GM19238 (cell line): Measurements from ENCODE around the gene C3orf38.
A peak's percentile ranks its signal among the peaks of the same experiment; 100 is the strongest.
"Not testable (repeated sequence)": the region's sequence is repeated elsewhere in the genome, so short reads cannot be mapped to it uniquely, and the experiment has no call there.

ENCODE experiments used
- DNase-seq: peaks from one replicate; pipeline ENCODE4 v3.0.0; 2011; ENCODE audit warnings: low spot score; ENCODE audit not compliant: insufficient read length

Gene C3orf38

GRCh38 chr3:88149509-88150362 is at the start of gene C3orf38:
TSS of gene C3orf38 (plus strand) at chr3:88149959. CDS start at chr3:88150053, 94 bp downstream.
- peak; percentile 57 for DNase-seq

- DNase-seq = no peak
Observed at GRCh38 chr3:88101142-88101541, 48.6 kb upstream of the C3orf38 start.

GRCh38 chr3:88105325-88105724 is 44.4 kb upstream of the C3orf38 start:
- DNase-seq = no peak

GRCh38 chr3:88112289-88112688 is 37.5 kb upstream of the C3orf38 start:
- no peak for DNase-seq

- peak; percentile 1 for DNase-seq
Observed at GRCh38 chr3:88113311-88114162, 36.2 kb upstream of the C3orf38 start.

- DNase-seq = no peak
Observed at GRCh38 chr3:88114878-88115549, 34.7 kb upstream of the C3orf38 start.

- DNase-seq = no peak
Observed at GRCh38 chr3:88117683-88118082, 32.1 kb upstream of the C3orf38 start.

- not testable (repeated sequence) for DNase-seq
Observed at GRCh38 chr3:88118603-88119002, 31.2 kb upstream of the C3orf38 start.

- DNase-seq = no peak
Observed at GRCh38 chr3:88123526-88123925, 26.2 kb upstream of the C3orf38 start.

- no peak for DNase-seq
Observed at GRCh38 chr3:88131695-88132094, 18.1 kb upstream of the C3orf38 start.

GRCh38 chr3:88132894-88133293 is 16.9 kb upstream of the C3orf38 start:
- DNase-seq = no peak

GRCh38 chr3:88133711-88134263 is 16.0 kb upstream of the C3orf38 start:
- no peak for DNase-seq

- DNase-seq = no peak
Observed at GRCh38 chr3:88137836-88138235, 11.9 kb upstream of the C3orf38 start.

- no peak for DNase-seq
Observed at GRCh38 chr3:88141458-88142083, 8.2 kb upstream of the C3orf38 start.

GRCh38 chr3:88142094-88142624 is 7.6 kb upstream of the C3orf38 start:
- DNase-seq = no peak

- no peak for DNase-seq
Observed at GRCh38 chr3:88147261-88147660, 2.5 kb upstream of the C3orf38 start.

GRCh38 chr3:88148651-88149050 is 1.1 kb upstream of the C3orf38 start:
- no peak for DNase-seq

- no peak for DNase-seq
Observed at GRCh38 chr3:88149101-88149508, 654 bp upstream of the C3orf38 start.

GRCh38 chr3:88150371-88150770 is 612 bp downstream of the C3orf38 start:
- DNase-seq = peak; percentile 7

- DNase-seq = no peak
Observed at GRCh38 chr3:88150806-88151205, 1.0 kb downstream of the C3orf38 start.

- DNase-seq = no peak
Observed at GRCh38 chr3:88151358-88151757, 1.6 kb downstream of the C3orf38 start.
